ENCODE results near the gene ZNF366.

ZNF366 gene

GRCh38 chr5:72479921-72480320, 27.3 kb downstream of the ZNF366 start:
- TF ChIP-seq, protein P1, sequence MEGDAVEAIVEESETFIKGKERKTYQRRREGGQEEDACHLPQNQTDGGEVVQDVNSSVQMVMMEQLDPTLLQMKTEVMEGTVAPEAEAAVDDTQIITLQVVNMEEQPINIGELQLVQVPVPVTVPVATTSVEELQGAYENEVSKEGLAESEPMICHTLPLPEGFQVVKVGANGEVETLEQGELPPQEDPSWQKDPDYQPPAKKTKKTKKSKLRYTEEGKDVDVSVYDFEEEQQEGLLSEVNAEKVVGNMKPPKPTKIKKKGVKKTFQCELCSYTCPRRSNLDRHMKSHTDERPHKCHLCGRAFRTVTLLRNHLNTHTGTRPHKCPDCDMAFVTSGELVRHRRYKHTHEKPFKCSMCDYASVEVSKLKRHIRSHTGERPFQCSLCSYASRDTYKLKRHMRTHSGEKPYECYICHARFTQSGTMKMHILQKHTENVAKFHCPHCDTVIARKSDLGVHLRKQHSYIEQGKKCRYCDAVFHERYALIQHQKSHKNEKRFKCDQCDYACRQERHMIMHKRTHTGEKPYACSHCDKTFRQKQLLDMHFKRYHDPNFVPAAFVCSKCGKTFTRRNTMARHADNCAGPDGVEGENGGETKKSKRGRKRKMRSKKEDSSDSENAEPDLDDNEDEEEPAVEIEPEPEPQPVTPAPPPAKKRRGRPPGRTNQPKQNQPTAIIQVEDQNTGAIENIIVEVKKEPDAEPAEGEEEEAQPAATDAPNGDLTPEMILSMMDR (IDR thresholded peaks at IDR 0.05; ENCODE audit: low read depth, low read length): no peak
- H3K4me3 ChIP-seq (ENCODE audit: low read depth, low read length): no peak overlapping the region

- H3K4me3 ChIP-seq (ENCODE audit: low read depth, low read length): no peak overlapping the region
- TF ChIP-seq, protein P1 (IDR thresholded peaks at IDR 0.05; ENCODE audit: low read depth, low read length): no peak
These were observed 28.5 kb downstream of the ZNF366 start for GRCh38 chr5:72478684-72479083.

DNA sequence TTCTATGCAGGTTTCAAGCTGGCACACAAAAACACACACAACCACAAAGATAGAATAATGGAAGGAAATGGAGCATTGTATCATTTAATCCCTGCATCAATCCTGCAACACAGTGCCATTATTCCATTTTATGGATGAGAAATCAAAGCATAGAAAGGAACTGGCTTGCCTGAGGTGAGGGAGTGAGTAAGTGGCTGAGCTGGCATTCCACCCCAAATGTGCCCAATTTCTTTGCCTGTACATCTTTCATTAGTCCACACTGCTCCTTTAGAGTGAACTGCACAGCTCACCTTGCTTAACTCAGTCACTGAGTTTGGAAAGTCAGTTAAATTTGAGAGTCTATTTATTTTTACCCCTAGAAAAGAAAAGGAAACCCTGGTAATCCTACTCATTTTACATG, 28.9 kb downstream of the ZNF366 start:
- no peak overlapping the region for H3K4me3 ChIP-seq (ENCODE audit: low read depth, low read length)
- TF ChIP-seq, protein P1 (IDR thresholded peaks at IDR 0.05; ENCODE audit: low read depth, low read length): no peak

- TF ChIP-seq, protein P1 (IDR thresholded peaks at IDR 0.05; ENCODE audit: low read depth, low read length): no peak
- no peak overlapping the region for H3K4me3 ChIP-seq (ENCODE audit: low read depth, low read length)
These were observed 29.6 kb downstream of the ZNF366 start for GRCh38 chr5:72477644-72478043.

DNA sequence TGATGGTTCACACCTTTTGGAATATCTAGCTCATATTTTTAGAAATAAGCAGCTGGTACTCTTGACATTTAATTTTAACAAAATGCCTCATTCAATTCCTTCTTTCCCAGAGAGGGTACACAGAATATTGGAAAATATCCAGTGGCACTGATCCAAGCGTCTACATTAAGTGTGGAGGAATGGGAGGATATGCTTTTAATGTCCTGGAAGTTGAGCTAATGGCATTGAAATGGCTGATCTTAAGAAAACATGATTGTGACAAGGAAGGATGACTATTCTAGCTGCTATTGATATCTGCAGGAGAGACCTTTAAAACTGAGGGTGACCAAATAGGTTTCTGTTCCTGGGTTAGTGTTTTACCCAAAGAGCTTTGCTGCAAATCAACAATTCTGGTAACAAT, 30.0 kb downstream of the ZNF366 start:
- H3K4me3 ChIP-seq (ENCODE audit: low read depth, low read length): no peak overlapping the region
- TF ChIP-seq, protein P1 (IDR thresholded peaks at IDR 0.05; ENCODE audit: low read depth, low read length): no peak

DNA sequence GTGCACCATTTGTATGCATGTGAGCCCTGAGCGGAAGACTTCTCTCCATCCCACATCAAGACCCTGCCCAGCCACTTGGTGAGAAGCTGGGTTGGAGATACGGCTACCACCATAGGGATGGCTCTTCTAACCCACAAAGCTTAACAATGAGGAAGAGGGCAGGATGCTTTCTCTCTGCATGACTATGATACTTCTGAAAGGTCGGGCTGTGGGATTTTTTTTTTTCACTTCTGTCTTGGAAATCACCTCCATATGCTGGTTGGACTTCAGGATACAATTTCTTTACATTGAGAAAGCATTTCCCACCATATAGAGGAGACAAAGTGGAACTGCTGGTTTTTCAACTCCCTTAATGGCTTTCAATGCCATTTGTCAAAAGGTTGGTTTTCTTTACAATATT, 30.5 kb downstream of the ZNF366 start:
- TF ChIP-seq, protein P1 (IDR thresholded peaks at IDR 0.05; ENCODE audit: low read depth, low read length): no peak
- no peak overlapping the region for H3K4me3 ChIP-seq (ENCODE audit: low read depth, low read length)

GRCh38 chr5:72476275-72476674, 30.9 kb downstream of the ZNF366 start:
- TF ChIP-seq, protein P1 (IDR thresholded peaks at IDR 0.05; ENCODE audit: low read depth, low read length): no peak
- no peak overlapping the region for H3K4me3 ChIP-seq (ENCODE audit: low read depth, low read length)

All from WI38 (cell line).